Uterus (tissue), 2 donors: ENCODE measurements around the gene SAP130.

ENCODE experiments used
- CTCF ChIP-seq, 4 experiments: fragments of 200-600 bp in 2 of 4; fragments of 450-650 bp in 2 of 4; sonication (generic) in 2 of 4; IDR thresholded peaks; one replicate each; pipeline ENCODE4 v1.5.1; 2016 to 2019; ENCODE audit warnings: antibody characterized with exemption in 4 of 4, mild to moderate bottlenecking in 2 of 4, moderate library complexity in 1 of 4
- POLR2A ChIP-seq, 2 donors: fragments of 450-650 bp; IDR thresholded peaks; one replicate each; pipeline ENCODE4 v1.6.1; 2016; ENCODE audit warnings: antibody characterized with exemption in 2 of 2, mild to moderate bottlenecking in 1 of 2, moderate library complexity in 1 of 2

- TF ChIP-seq POLR2A (IDR thresholded peaks at IDR 0.05) (no peak), CTCF (IDR thresholded peaks at IDR 0.05) (no peak)
Measured at GRCh38 chr2:127909019-127909418, 118.8 kb downstream of the SAP130 start.
